GM12892 (cell line): ENCODE measurements around the gene MAP3K6.

ENCODE experiments used
- POLR2A ChIP-seq: IDR thresholded peaks from 2 replicates; pipeline ENCODE4 v1.6.1; 2011; ENCODE audit warnings: low read depth, low read length, control low read depth
- POLR2AphosphoS5 ChIP-seq: IDR thresholded peaks from 2 replicates; pipeline ENCODE4 v1.6.1; 2011; ENCODE audit warnings: low read depth, low read length, control low read depth

GRCh38 chr1:27351541-27352107 lies 15.1 kb downstream of the MAP3K6 start:
- TF ChIP-seq POLR2A (no peak), POLR2AphosphoS5 (no peak)
